ENCODE results near the gene HLA-E. TPM values are rescaled to one million over a fixed set of nuclear protein-coding genes. Genes with fewer than 3 reads are reported as not detected.

The HLA-E gene
- total RNA-seq, 1 donor from 2014 or later = 13.4 TPM

- Mint-ChIP-seq H3K4me3 (no peak overlapping the region), H3K4me1 (no peaks in the 10 kb centered on the region), H3K9me3 (no peaks in the 10 kb centered on the region), H3K36me3 (ENCODE audit: low read depth) (no peaks in the 10 kb centered on the region), H3K27ac (ENCODE audit: unreplicated experiment) (no peak overlapping the region), H3K27me3 (ENCODE audit: low read depth) (peaks cover 98% of the 10 kb centered on the region)
- DNase-seq (ENCODE audit: low read depth, low spot score) = no peak
- no peak for TF ChIP-seq CTCF (conservative IDR thresholded peaks at IDR 0.05)
Observed at GRCh38 chr6:30459145-30459544, 30.2 kb upstream of the HLA-E start.

- Mint-ChIP-seq H3K27ac (ENCODE audit: unreplicated experiment) (no peak overlapping the region), H3K4me1 (no peaks in the 10 kb centered on the region), H3K27me3 (ENCODE audit: low read depth) (peaks cover 98% of the 10 kb centered on the region), H3K4me3 (no peak overlapping the region), H3K9me3 (no peaks in the 10 kb centered on the region), H3K36me3 (ENCODE audit: low read depth) (no peaks in the 10 kb centered on the region)
- TF ChIP-seq CTCF (conservative IDR thresholded peaks at IDR 0.05) = no peak
- DNase-seq (ENCODE audit: low read depth, low spot score) = no peak
Observed at GRCh38 chr6:30461055-30461454, 28.3 kb upstream of the HLA-E start.

- Mint-ChIP-seq H3K4me3 (no peak overlapping the region), H3K27me3 (ENCODE audit: low read depth) (peaks cover 100% of the 10 kb centered on the region), H3K4me1 (peaks cover 4% of the 10 kb centered on the region), H3K27ac (ENCODE audit: unreplicated experiment) (no peak overlapping the region), H3K36me3 (ENCODE audit: low read depth) (no peaks in the 10 kb centered on the region), H3K9me3 (no peaks in the 10 kb centered on the region)
- DNase-seq (ENCODE audit: low read depth, low spot score) = no peak
- no peak for TF ChIP-seq CTCF (conservative IDR thresholded peaks at IDR 0.05)
Observed at GRCh38 chr6:30462482-30462881, 26.8 kb upstream of the HLA-E start.

DNA sequence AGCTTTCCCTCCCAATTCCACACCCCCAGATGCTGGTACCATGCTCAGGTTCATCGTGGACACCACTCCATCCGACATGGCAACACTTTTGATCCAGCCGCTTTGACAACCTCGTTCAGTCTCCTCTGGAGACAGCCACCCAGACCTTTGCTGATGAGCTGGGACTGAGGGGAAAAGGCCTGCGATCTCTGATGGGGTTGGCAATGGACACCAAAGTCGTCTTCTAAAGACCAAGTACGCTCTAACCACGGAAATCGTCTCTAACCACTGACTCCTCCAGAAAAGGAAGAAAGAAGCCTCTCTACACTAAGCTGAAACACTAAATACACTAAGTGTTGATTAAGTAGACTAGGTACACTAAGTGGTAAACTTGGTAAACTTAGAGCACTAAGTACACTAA, 26.1 kb upstream of the HLA-E start:
- Mint-ChIP-seq H3K27ac (ENCODE audit: unreplicated experiment) (no peak overlapping the region), H3K36me3 (ENCODE audit: low read depth) (no peaks in the 10 kb centered on the region), H3K4me1 (peaks cover 4% of the 10 kb centered on the region), H3K27me3 (ENCODE audit: low read depth) (peaks cover 99% of the 10 kb centered on the region), H3K4me3 (no peak overlapping the region), H3K9me3 (no peaks in the 10 kb centered on the region)
- no peak for DNase-seq (ENCODE audit: low read depth, low spot score)
- no peak for TF ChIP-seq CTCF (conservative IDR thresholded peaks at IDR 0.05)

DNA sequence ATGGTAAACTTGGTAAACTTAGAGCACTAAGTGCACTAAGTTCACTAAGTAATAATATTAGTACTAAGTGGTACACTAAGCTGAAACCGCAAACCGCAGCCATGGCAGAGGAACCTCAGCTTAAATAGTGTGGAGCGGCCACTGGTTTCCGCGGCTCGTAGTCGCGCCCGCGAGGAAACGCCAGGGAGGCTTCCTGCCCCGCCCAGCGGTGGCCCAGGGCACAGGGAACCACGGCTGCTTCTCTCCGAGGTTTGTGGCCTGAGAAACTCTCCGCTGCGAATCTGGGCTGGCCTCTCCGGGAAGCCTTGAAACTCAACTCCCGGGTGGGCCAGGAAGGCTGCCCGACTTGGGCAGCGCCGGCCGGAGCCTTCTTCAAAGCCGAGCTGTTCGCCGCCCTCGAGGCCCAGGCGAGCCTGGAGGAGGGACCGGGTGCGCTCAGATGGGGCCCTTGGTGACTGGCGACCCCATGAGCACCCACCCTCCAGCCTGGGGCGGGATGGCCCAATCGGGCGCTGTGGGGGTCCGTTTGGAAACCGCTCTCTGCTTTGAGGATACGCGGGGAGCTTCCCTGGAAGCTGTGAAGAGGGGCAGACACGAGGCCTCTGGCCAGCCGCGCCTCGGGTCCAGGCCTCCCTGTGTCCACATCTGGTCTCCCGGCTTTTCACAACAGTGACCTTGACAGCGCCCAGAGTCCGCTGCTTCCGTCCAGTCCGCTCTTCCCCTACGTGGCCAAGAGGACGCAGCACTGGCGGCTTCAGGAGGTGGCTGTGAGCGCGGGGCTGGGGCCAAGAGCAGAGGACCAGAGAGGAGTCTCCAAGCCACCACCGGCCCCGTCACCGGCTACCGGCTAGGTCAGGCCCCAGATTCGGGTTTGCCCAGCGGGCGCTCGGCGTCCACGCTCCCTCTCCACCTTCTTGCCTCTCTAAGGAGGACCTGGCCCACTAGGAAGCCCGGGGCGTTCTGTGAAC, 25.4 kb upstream of the HLA-E start:
- no peak for DNase-seq (ENCODE audit: low read depth, low spot score)
- TF ChIP-seq CTCF (conservative IDR thresholded peaks at IDR 0.05) = no peak
- peaks cover 4% of the 10 kb centered on the region for H3K4me1 Mint-ChIP-seq
- no peaks in the 10 kb centered on the region for H3K36me3 Mint-ChIP-seq (ENCODE audit: low read depth)
- peaks cover 98% of the 10 kb centered on the region for H3K27me3 Mint-ChIP-seq (ENCODE audit: low read depth)
- no peak overlapping the region for H3K4me3 Mint-ChIP-seq
- H3K9me3 Mint-ChIP-seq = no peaks in the 10 kb centered on the region
- H3K27ac Mint-ChIP-seq (ENCODE audit: unreplicated experiment) = no peak overlapping the region
